GM12892 (cell line): ENCODE results near the gene PHF20.

Source experiments
- POLR2A ChIP-seq: IDR thresholded peaks from 2 replicates; pipeline ENCODE4 v1.6.1; 2011; ENCODE audit warnings: low read depth, low read length, control low read depth
- POLR2AphosphoS5 ChIP-seq: IDR thresholded peaks from 2 replicates; pipeline ENCODE4 v1.6.1; 2011; ENCODE audit warnings: low read depth, low read length, control low read depth
- TAF1 ChIP-seq: IDR thresholded peaks from 2 replicates; pipeline ENCODE4 v1.6.1; 2011; ENCODE audit warnings: low read depth, mild to moderate bottlenecking, control low read depth, low read length, borderline replicate concordance

- TF ChIP-seq POLR2AphosphoS5 (no peak), POLR2A (no peak), TAF1 (no peak)
These were observed 77.9 kb downstream of the PHF20 start for GRCh38 chr20:35849706-35850105.
